ENCODE data around the gene SLC36A4.

The SLC36A4 gene

GRCh38 chr11:93194673-93195291 is 3.0 kb downstream of the SLC36A4 start:
- Histone ChIP-seq H4K8ac (ENCODE audit: low read length) (no peak overlapping the region), H3K4ac (ENCODE audit: low read depth in 1 of 2, low read length in 2 of 2) (no peak overlapping the region), H3K9ac (ENCODE audit: low read length) (no peak overlapping the region), H4K91ac (ENCODE audit: low read length) (no peak overlapping the region), H3K9me3 (ENCODE audit: control insufficient read depth, low read length) (no peaks in the 10 kb centered on the region), H3K18ac (ENCODE audit: low read depth in 1 of 2, low read length in 2 of 2) (no peak overlapping the region), H2BK15ac (ENCODE audit: low read depth, poor library complexity, severe bottlenecking) (no peak overlapping the region), H2BK120ac (ENCODE audit: low read depth, low read length) (no peak overlapping the region), H3K4me2 (ENCODE audit: low read length, poor library complexity, severe bottlenecking) (no peak overlapping the region), H2BK5ac (ENCODE audit: low read depth, low read length, poor library complexity, severe bottlenecking) (no peak overlapping the region), H3K23ac (ENCODE audit: low read length in 2 of 2) (no peak overlapping the region), H2AFZ (ENCODE audit: low read depth, low read length) (no peak overlapping the region), H3K27me3 (ENCODE audit: control insufficient read depth in 1 of 2, insufficient read depth in 1 of 2, low read length in 2 of 2) (no peaks in the 10 kb centered on the region), H3K4me3 (ENCODE audit: insufficient read depth in 1 of 2, low read depth in 1 of 2, low read length in 2 of 2) (no peak overlapping the region), H3K79me1 (replicated peaks; ENCODE audit: low read length, poor library complexity, severe bottlenecking) (peaks cover 17% of the 10 kb centered on the region), H3K36me3 (ENCODE audit: control insufficient read depth in 1 of 2, insufficient read depth in 2 of 2, low read depth in 1 of 2, low read length in 2 of 2) (peaks cover 0 to 4% of the 10 kb centered on the region in 2 experiments), H3K27ac (ENCODE audit: low read length, poor library complexity, severe bottlenecking) (no peak overlapping the region), H2BK12ac (ENCODE audit: low read length in 2 of 2) (no peak overlapping the region), H3K14ac (ENCODE audit: low read length in 2 of 2) (no peak overlapping the region), H2AK5ac (ENCODE audit: low read length, severe bottlenecking) (no peak overlapping the region), H3K4me1 (ENCODE audit: control insufficient read depth, insufficient read depth, low read depth, low read length) (peaks cover 1% of the 10 kb centered on the region)
- no peak for DNase-seq
- 100% methylated on average over 1 of the region's 1 CpG for WGBS

- DNase-seq = peak; percentile 6
- WGBS = no CpG with 5 or more reads among the region's 2 CpGs
Measured at GRCh38 chr11:93193731-93194130, 4.1 kb downstream of the SLC36A4 start.

GRCh38 chr11:93192163-93192562 is 5.6 kb downstream of the SLC36A4 start:
- Histone ChIP-seq H3K18ac (ENCODE audit: low read depth in 1 of 2, low read length in 2 of 2) (no peak overlapping the region), H3K23ac (ENCODE audit: low read length in 2 of 2) (peak overlapping the region in 1 of 2 experiments; percentile 34), H3K36me3 (ENCODE audit: control insufficient read depth in 1 of 2, insufficient read depth in 2 of 2, low read depth in 1 of 2, low read length in 2 of 2) (peaks cover 0 to 4% of the 10 kb centered on the region in 2 experiments), H3K27me3 (ENCODE audit: control insufficient read depth in 1 of 2, insufficient read depth in 1 of 2, low read length in 2 of 2) (no peaks in the 10 kb centered on the region), H3K9ac (ENCODE audit: low read length) (no peak overlapping the region), H4K8ac (ENCODE audit: low read length) (no peak overlapping the region), H3K4me1 (ENCODE audit: control insufficient read depth, insufficient read depth, low read depth, low read length) (peaks cover 1% of the 10 kb centered on the region), H2AFZ (ENCODE audit: low read depth, low read length) (no peak overlapping the region), H2BK5ac (ENCODE audit: low read depth, low read length, poor library complexity, severe bottlenecking) (no peak overlapping the region), H2BK120ac (ENCODE audit: low read depth, low read length) (no peak overlapping the region), H2BK15ac (ENCODE audit: low read depth, poor library complexity, severe bottlenecking) (no peak overlapping the region), H4K91ac (ENCODE audit: low read length) (no peak overlapping the region), H3K27ac (ENCODE audit: low read length, poor library complexity, severe bottlenecking) (no peak overlapping the region), H3K14ac (ENCODE audit: low read length in 2 of 2) (no peak overlapping the region), H3K79me1 (replicated peaks; ENCODE audit: low read length, poor library complexity, severe bottlenecking) (peaks cover 27% of the 10 kb centered on the region), H3K4me2 (ENCODE audit: low read length, poor library complexity, severe bottlenecking) (no peak overlapping the region), H3K4ac (ENCODE audit: low read depth in 1 of 2, low read length in 2 of 2) (no peak overlapping the region), H2AK5ac (ENCODE audit: low read length, severe bottlenecking) (no peak overlapping the region), H3K4me3 (ENCODE audit: insufficient read depth in 1 of 2, low read depth in 1 of 2, low read length in 2 of 2) (no peak overlapping the region), H3K9me3 (ENCODE audit: control insufficient read depth, low read length) (peaks cover 15% of the 10 kb centered on the region), H2BK12ac (ENCODE audit: low read length in 2 of 2) (no peak overlapping the region)
- WGBS = 47% methylated on average over 3 of the region's 5 CpGs
- no peak for DNase-seq

More at GRCh38 chr11:93193731-93194130, 4.1 kb downstream of the SLC36A4 start:
- Histone ChIP-seq H3K36me3 (ENCODE audit: control insufficient read depth in 1 of 2, insufficient read depth in 2 of 2, low read depth in 1 of 2, low read length in 2 of 2) (peaks cover 0 to 4% of the 10 kb centered on the region in 2 experiments), H3K18ac (ENCODE audit: low read depth in 1 of 2, low read length in 2 of 2) (no peak overlapping the region), H2BK12ac (ENCODE audit: low read length in 2 of 2) (no peak overlapping the region), H4K91ac (ENCODE audit: low read length) (no peak overlapping the region), H2BK15ac (ENCODE audit: low read depth, poor library complexity, severe bottlenecking) (no peak overlapping the region), H3K14ac (ENCODE audit: low read length in 2 of 2) (no peak overlapping the region), H4K8ac (ENCODE audit: low read length) (no peak overlapping the region), H3K79me1 (replicated peaks; ENCODE audit: low read length, poor library complexity, severe bottlenecking) (peaks cover 21% of the 10 kb centered on the region), H2AFZ (ENCODE audit: low read depth, low read length) (no peak overlapping the region), H3K4me2 (ENCODE audit: low read length, poor library complexity, severe bottlenecking) (no peak overlapping the region), H2BK5ac (ENCODE audit: low read depth, low read length, poor library complexity, severe bottlenecking) (no peak overlapping the region), H3K4ac (ENCODE audit: low read depth in 1 of 2, low read length in 2 of 2) (no peak overlapping the region), H3K4me1 (ENCODE audit: control insufficient read depth, insufficient read depth, low read depth, low read length) (peaks cover 1% of the 10 kb centered on the region), H3K4me3 (ENCODE audit: insufficient read depth in 1 of 2, low read depth in 1 of 2, low read length in 2 of 2) (no peak overlapping the region), H3K23ac (ENCODE audit: low read length in 2 of 2) (no peak overlapping the region), H3K9ac (ENCODE audit: low read length) (no peak overlapping the region), H3K27ac (ENCODE audit: low read length, poor library complexity, severe bottlenecking) (no peak overlapping the region), H2AK5ac (ENCODE audit: low read length, severe bottlenecking) (no peak overlapping the region), H3K9me3 (ENCODE audit: control insufficient read depth, low read length) (no peaks in the 10 kb centered on the region), H2BK120ac (ENCODE audit: low read depth, low read length) (no peak overlapping the region), H3K27me3 (ENCODE audit: control insufficient read depth in 1 of 2, insufficient read depth in 1 of 2, low read length in 2 of 2) (no peaks in the 10 kb centered on the region)

GRCh38 chr11:93189462-93189861 is 8.3 kb downstream of the SLC36A4 start:
- DNase-seq = no peak
- H3K14ac ChIP-seq (ENCODE audit: low read length in 2 of 2) = no peak overlapping the region
- no peak overlapping the region for H4K8ac ChIP-seq (ENCODE audit: low read length)
- peaks cover 25% of the 10 kb centered on the region for H3K79me1 ChIP-seq (replicated peaks; ENCODE audit: low read length, poor library complexity, severe bottlenecking)
- H2BK120ac ChIP-seq (ENCODE audit: low read depth, low read length) = no peak overlapping the region
- H3K4ac ChIP-seq (ENCODE audit: low read depth in 1 of 2, low read length in 2 of 2) = no peak overlapping the region
- H3K27me3 ChIP-seq (ENCODE audit: control insufficient read depth in 1 of 2, insufficient read depth in 1 of 2, low read length in 2 of 2) = no peaks in the 10 kb centered on the region
- H2AFZ ChIP-seq (ENCODE audit: low read depth, low read length) = no peak overlapping the region
- no peak overlapping the region for H2BK15ac ChIP-seq (ENCODE audit: low read depth, poor library complexity, severe bottlenecking)
- H3K18ac ChIP-seq (ENCODE audit: low read depth in 1 of 2, low read length in 2 of 2) = no peak overlapping the region
- no peak overlapping the region for H4K91ac ChIP-seq (ENCODE audit: low read length)
- H2BK5ac ChIP-seq (ENCODE audit: low read depth, low read length, poor library complexity, severe bottlenecking) = no peak overlapping the region
- no peak overlapping the region for H2BK12ac ChIP-seq (ENCODE audit: low read length in 2 of 2)
- no peak overlapping the region for H3K9ac ChIP-seq (ENCODE audit: low read length)
- H3K9me3 ChIP-seq (ENCODE audit: control insufficient read depth, low read length) = peaks cover 23% of the 10 kb centered on the region
- no peak overlapping the region for H3K23ac ChIP-seq (ENCODE audit: low read length in 2 of 2)
- H3K27ac ChIP-seq (ENCODE audit: low read length, poor library complexity, severe bottlenecking) = no peak overlapping the region
- no peak overlapping the region for H2AK5ac ChIP-seq (ENCODE audit: low read length, severe bottlenecking)
- peaks cover 0 to 16% of the 10 kb centered on the region in 2 experiments for H3K36me3 ChIP-seq (ENCODE audit: control insufficient read depth in 1 of 2, insufficient read depth in 2 of 2, low read depth in 1 of 2, low read length in 2 of 2)
- H3K4me2 ChIP-seq (ENCODE audit: low read length, poor library complexity, severe bottlenecking) = no peak overlapping the region
- no peak overlapping the region for H3K4me3 ChIP-seq (ENCODE audit: insufficient read depth in 1 of 2, low read depth in 1 of 2, low read length in 2 of 2)
- no CpG with 5 or more reads among the region's 1 CpG for WGBS
- no peaks in the 10 kb centered on the region for H3K4me1 ChIP-seq (ENCODE audit: control insufficient read depth, insufficient read depth, low read depth, low read length)
